Frontal cortex (tissue), 4 donors: ENCODE measurements around the gene MIPOL1. TPM values are rescaled to one million over a fixed set of nuclear protein-coding genes. Genes with fewer than 3 reads are reported as not detected.
"Not testable (repeated sequence)": the region's sequence is repeated elsewhere in the genome, so short reads cannot be mapped to it uniquely, and the experiment has no call there.

Source experiments
- DNase-seq, 2 donors: peaks; one replicate each; pipeline ENCODE4 v3.0.0; 2012; ENCODE audit warnings: low spot score in 2 of 2
- FAIRE-seq: peaks from 2 replicates; lab custom pipeline; 2012; peaks lifted over from hg19 to GRCh38; lab: Jason Lieb, UNC
- total RNA-seq: library from RNA; depleted of rRNA; stranded (reverse); fragments of >200 nt; gene quantifications from one replicate; pipeline ENCODE4 v1.2.3, GENCODE V29; 2014
- donor health status: control.
- donor health status: control.
- donor health status: control.

MIPOL1 gene
- total RNA-seq, 1 donor from 2014 or later, result 33.8 TPM

- no peak for FAIRE-seq
- DNase-seq, result no peak
Observed at GRCh38 chr14:37490607-37491006, 292.9 kb downstream of the MIPOL1 start.

- FAIRE-seq (no peak), DNase-seq (no peak)
Observed at GRCh38 chr14:37491076-37491475, 293.3 kb downstream of the MIPOL1 start.

- DNase-seq (no peak), FAIRE-seq (no peak)
Observed at GRCh38 chr14:37493606-37494005, 295.9 kb downstream of the MIPOL1 start.

GRCh38 chr14:37497422-37497821 is 299.7 kb downstream of the MIPOL1 start:
- no peak for FAIRE-seq
- DNase-seq, result no peak

- FAIRE-seq (no peak), DNase-seq (no peak)
Observed at GRCh38 chr14:37501877-37502276, 304.1 kb downstream of the MIPOL1 start.

- no peak for FAIRE-seq
- DNase-seq, result no peak
Observed at GRCh38 chr14:37508503-37508902, 310.8 kb downstream of the MIPOL1 start.

GRCh38 chr14:37512173-37512572 is 314.4 kb downstream of the MIPOL1 start:
- DNase-seq, result no peak
- FAIRE-seq, result no peak

- FAIRE-seq, result no peak
Observed at GRCh38 chr14:37515771-37516170, 318.0 kb downstream of the MIPOL1 start.

GRCh38 chr14:37526994-37527393 is 329.3 kb downstream of the MIPOL1 start:
- FAIRE-seq (peak; percentile 49), DNase-seq (no peak)

More at GRCh38 chr14:37515771-37516170, 318.0 kb downstream of the MIPOL1 start:
- no peak for DNase-seq

GRCh38 chr14:37539992-37540391 is 342.3 kb downstream of the MIPOL1 start:
- no peak for FAIRE-seq

GRCh38 chr14:37544407-37544806 is 346.7 kb downstream of the MIPOL1 start:
- DNase-seq (no peak), FAIRE-seq (no peak)

More at GRCh38 chr14:37539992-37540391, 342.3 kb downstream of the MIPOL1 start:
- no peak for DNase-seq

- FAIRE-seq (no peak), DNase-seq (no peak)
Observed at GRCh38 chr14:37545174-37545573, 347.4 kb downstream of the MIPOL1 start.

GRCh38 chr14:37546621-37547447 is 349.1 kb downstream of the MIPOL1 start:
- no peak for FAIRE-seq

GRCh38 chr14:37550511-37550910 is 352.8 kb downstream of the MIPOL1 start:
- no peak for DNase-seq
- FAIRE-seq, result no peak

More at GRCh38 chr14:37546621-37547447, 349.1 kb downstream of the MIPOL1 start:
- no peak for DNase-seq

GRCh38 chr14:37551119-37551518 is 353.4 kb downstream of the MIPOL1 start:
- DNase-seq (no peak), FAIRE-seq (peak; percentile 30)

GRCh38 chr14:37553935-37554550 is 356.3 kb downstream of the MIPOL1 start:
- DNase-seq (no peak), FAIRE-seq (no peak)

GRCh38 chr14:37555596-37555995 is 357.9 kb downstream of the MIPOL1 start:
- FAIRE-seq, DNase-seq: not testable (repeated sequence)

- FAIRE-seq (no peak), DNase-seq (no peak)
Observed at GRCh38 chr14:37558740-37559139, 361.0 kb downstream of the MIPOL1 start.

GRCh38 chr14:37559386-37559785 is 361.6 kb downstream of the MIPOL1 start:
- DNase-seq (no peak), FAIRE-seq (no peak)

GRCh38 chr14:37563189-37563588 is 365.5 kb downstream of the MIPOL1 start:
- DNase-seq (no peak), FAIRE-seq (no peak)

GRCh38 chr14:37565550-37565949 is 367.8 kb downstream of the MIPOL1 start:
- no peak for DNase-seq
- FAIRE-seq, result no peak
